Measurements from ENCODE around the gene CDK19. TPM values are rescaled to one million over a fixed set of nuclear protein-coding genes. Genes with fewer than 3 reads are reported as not detected.

Gene CDK19
- total RNA-seq, 2 experiments from 2014 or later = 25.3 to 30.0 TPM

DNA sequence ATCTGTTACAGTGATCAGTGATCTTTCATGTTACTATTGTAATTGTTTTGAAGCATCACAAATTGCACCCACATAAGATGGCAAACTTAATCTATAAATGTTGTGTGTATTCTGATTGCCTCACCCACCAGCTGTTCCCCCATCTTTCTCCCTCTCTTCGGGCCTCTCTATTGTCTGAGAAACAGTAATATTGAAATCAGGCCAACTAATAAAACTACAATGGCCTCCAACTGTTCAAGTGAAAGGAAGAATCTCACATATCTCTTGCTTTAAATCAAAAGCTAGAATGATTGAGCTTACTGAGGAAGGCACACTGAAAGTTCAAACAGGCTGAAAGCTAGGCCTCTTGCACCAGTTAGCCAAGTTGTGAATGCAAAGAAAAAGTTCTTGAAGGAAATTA, 141.2 kb downstream of the CDK19 start:
- no peaks in the 10 kb centered on the region for H3K9me3 Mint-ChIP-seq
- H3K36me3 Mint-ChIP-seq = peaks cover 8% of the 10 kb centered on the region
- no peak for DNase-seq
- no peak overlapping the region for H3K27ac Mint-ChIP-seq
- H3K4me3 Mint-ChIP-seq = no peak overlapping the region
- POLR2A ChIA-PET = no interaction called here
- no peak for ATAC-seq (ENCODE audit: low read depth)
- no peaks in the 10 kb centered on the region for H3K4me1 Mint-ChIP-seq
- no peaks in the 10 kb centered on the region for H3K27me3 Mint-ChIP-seq

DNA sequence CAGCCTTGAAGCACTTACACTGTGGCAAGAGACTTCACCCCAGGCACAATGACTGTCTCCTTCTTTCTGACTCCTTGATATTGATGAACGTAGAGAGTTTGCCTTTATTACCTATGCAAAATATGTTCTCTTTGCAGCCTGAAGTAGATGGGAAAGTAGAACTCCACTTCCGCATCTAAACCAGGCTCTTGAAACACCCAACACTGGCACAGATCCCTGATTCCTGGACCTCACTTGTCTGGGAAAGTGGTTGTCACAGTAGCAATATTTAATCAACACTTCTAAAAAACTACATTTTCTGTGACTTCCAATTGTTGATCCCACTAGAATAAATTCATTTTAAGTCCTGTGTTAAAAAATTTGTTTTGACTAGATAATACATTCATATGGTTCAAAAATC, 143.1 kb downstream of the CDK19 start:
- Mint-ChIP-seq H3K4me3 (no peak overlapping the region), H3K9me3 (no peaks in the 10 kb centered on the region), H3K4me1 (no peaks in the 10 kb centered on the region), H3K36me3 (peaks cover 8% of the 10 kb centered on the region), H3K27ac (no peak overlapping the region), H3K27me3 (no peaks in the 10 kb centered on the region)
- ATAC-seq (ENCODE audit: low read depth) (no peak), DNase-seq (no peak)
- POLR2A ChIA-PET = no interaction called here

DNA sequence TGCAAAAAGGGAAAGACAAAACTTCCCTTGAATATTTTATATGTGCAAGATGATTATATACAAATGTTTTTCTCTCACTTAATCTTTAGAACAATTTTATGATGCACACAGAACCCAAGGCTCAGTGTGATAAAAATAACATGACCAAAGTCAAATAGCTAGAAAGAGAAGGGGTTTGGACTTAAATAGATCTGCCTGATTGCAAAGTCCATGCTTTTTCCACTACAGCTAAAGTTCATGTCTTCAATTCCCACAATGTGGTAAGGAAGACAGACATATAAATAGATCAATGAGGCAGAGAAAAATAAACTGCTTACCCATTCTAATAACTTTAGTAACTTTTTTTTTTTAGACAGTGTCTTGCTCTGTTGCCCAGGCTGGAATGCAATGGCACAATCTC, 143.8 kb downstream of the CDK19 start:
- no peak for DNase-seq
- H3K4me3 Mint-ChIP-seq = no peak overlapping the region
- H3K27ac Mint-ChIP-seq = no peak overlapping the region
- POLR2A ChIA-PET = no interaction called here
- no peaks in the 10 kb centered on the region for H3K9me3 Mint-ChIP-seq
- no peaks in the 10 kb centered on the region for H3K27me3 Mint-ChIP-seq
- no peaks in the 10 kb centered on the region for H3K4me1 Mint-ChIP-seq
- ATAC-seq (ENCODE audit: low read depth) = no peak
- peaks cover 9% of the 10 kb centered on the region for H3K36me3 Mint-ChIP-seq

DNA sequence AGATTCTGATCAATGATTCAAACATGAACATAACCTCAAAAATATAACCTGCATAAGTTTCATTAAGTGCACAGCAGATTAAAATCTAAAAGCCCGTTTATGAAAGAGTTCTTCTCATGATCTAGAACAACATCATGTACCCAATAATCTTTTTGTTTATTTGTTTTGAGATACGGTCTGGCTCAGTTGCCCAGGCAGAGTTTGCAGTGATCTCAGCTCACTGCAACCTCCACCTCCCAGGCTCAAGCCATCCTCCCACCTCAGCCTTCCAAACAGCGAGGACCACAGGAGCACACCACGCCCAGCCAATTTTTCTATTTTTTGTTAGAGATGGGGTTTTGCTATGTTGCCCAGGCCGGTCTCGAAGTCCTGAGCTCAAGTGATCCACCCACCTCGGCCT, 149.7 kb downstream of the CDK19 start:
- no peak for ATAC-seq (ENCODE audit: low read depth)
- H3K4me1 Mint-ChIP-seq = no peaks in the 10 kb centered on the region
- no peak overlapping the region for H3K27ac Mint-ChIP-seq
- no peaks in the 10 kb centered on the region for H3K27me3 Mint-ChIP-seq
- no peak for DNase-seq
- H3K9me3 Mint-ChIP-seq = no peaks in the 10 kb centered on the region
- no peak overlapping the region for H3K4me3 Mint-ChIP-seq
- peaks cover 19% of the 10 kb centered on the region for H3K36me3 Mint-ChIP-seq
- POLR2A ChIA-PET = interaction anchor here (1.4 kb wide), 1 partner anchor 10 kb away, joined by 3 read pairs; no protein-coding TSS in a partner anchor

DNA sequence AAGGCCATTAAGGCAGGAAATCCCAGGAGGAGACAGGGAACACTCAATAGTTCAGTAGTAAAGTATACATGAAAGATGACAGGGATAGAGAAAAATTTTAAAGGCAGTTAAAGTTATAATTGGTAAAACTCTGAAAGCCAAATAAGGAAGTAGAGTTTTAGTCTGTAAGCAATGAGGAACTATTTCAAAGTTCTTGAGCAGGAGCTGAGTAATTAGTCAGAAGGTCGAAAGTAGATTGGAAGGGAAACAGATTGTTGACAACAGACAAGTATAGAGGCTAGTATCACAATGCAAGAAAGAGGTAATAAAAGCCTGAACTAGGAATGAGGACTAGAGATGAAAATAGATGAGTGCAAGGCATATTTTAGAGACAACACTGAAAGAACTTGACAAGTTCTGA, 150.3 kb downstream of the CDK19 start:
- no peaks in the 10 kb centered on the region for H3K4me1 Mint-ChIP-seq
- no peaks in the 10 kb centered on the region for H3K9me3 Mint-ChIP-seq
- H3K27ac Mint-ChIP-seq = no peak overlapping the region

DNA sequence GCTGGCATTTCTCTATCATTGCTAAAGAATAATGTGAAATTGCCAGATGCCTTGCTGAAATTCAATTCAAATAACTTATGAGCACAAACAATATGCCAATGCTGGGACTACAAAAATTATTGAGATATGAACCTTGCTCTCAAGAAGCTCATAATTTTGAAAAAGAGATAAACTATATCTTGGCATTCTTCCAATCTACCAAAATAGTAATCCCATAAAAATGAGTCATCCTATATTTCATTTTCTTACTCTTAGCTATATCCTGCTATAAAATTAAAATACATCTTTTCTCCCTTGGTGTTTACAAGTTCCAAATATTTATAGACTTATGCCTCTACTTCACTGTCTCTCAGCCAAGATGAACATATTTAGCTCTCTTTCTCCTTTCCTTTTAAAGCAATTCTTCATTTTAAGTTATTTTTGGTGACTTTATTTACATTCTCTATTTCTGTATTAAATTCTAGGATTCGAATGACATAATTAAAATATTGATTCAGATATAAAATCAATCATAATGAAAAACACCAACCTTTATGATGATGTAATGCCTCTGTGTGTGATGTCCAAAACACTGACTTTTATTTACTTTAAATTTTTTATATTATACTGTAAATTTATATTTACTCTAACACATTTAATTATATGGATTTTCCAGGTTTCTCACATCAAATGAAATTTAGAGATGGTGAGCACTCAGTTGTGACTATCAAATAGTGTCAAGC, 152.6 kb downstream of the CDK19 start:
- POLR2A ChIA-PET = no interaction called here
- Mint-ChIP-seq H3K9me3 (no peaks in the 10 kb centered on the region), H3K36me3 (peaks cover 26% of the 10 kb centered on the region), H3K4me1 (no peaks in the 10 kb centered on the region), H3K27ac (no peak overlapping the region), H3K4me3 (no peak overlapping the region), H3K27me3 (no peaks in the 10 kb centered on the region)
- ATAC-seq (ENCODE audit: low read depth) = no peak
- no peak for DNase-seq

More for the DNA sequence above, 150.3 kb downstream of the CDK19 start:
- DNase-seq (no peak), ATAC-seq (ENCODE audit: low read depth) (no peak)
- no peaks in the 10 kb centered on the region for H3K27me3 Mint-ChIP-seq
- H3K4me3 Mint-ChIP-seq = no peak overlapping the region
- H3K36me3 Mint-ChIP-seq = peaks cover 21% of the 10 kb centered on the region
- POLR2A ChIA-PET = interaction anchor here (1.4 kb wide), 1 partner anchor 10 kb away, joined by 3 read pairs; no protein-coding TSS in a partner anchor

DNA sequence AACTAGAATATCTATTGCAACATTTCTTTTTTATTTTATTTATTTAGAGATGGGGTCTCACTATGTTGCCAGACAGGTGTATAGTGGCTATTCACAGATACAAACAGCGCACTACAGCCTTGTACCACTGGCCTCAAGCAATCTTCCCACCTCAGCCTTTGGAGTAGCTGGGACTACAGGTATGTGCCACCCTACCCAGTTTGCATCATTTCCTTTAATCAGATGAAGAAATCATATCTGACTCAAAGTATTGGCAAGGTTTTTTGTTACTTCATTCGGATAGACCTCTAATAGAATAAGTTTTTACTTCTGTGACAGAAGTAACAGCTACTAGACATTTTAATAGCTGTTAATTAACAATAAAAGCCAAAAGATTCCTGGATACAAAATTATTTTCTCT, 153.9 kb downstream of the CDK19 start:
- POLR2A ChIA-PET = no interaction called here
- peaks cover 24% of the 10 kb centered on the region for H3K36me3 Mint-ChIP-seq
- no peaks in the 10 kb centered on the region for H3K9me3 Mint-ChIP-seq
- H3K4me3 Mint-ChIP-seq = no peak overlapping the region
- no peaks in the 10 kb centered on the region for H3K4me1 Mint-ChIP-seq
- DNase-seq = no peak
- H3K27me3 Mint-ChIP-seq = no peaks in the 10 kb centered on the region
- no peak for ATAC-seq (ENCODE audit: low read depth)
- no peak overlapping the region for H3K27ac Mint-ChIP-seq

DNA sequence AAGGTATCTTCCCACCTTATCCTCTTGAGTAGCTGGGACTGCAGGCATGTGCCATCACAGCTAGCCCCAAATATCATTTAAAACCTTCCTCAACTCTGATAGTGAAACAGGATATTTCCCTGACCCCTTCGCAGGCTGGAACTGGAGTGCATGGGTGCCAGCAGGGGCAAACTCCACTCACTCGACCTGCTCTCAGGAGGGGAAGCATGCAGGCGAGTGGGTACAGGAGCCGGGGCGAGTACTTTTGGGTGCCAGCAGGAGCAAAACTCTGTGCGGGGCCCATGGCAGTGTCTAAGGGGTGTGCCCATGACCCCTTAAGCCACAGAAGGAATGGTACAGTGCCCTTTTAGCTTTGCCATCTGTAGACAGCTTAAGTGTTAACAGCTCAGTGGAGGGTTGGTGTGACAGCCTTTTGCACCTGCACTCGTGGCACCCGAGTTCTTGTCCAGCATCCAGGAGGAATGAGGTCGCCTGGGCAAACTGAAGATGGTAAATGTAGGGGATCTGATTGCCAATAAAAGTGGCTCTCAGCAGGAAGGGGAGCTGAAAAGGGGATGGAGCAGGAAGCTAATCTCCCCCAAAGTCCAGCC, 155.1 kb downstream of the CDK19 start:
- DNase-seq (no peak), ATAC-seq (ENCODE audit: low read depth) (no peak)
- Mint-ChIP-seq H3K27me3 (no peaks in the 10 kb centered on the region), H3K9me3 (no peaks in the 10 kb centered on the region), H3K4me3 (no peak overlapping the region), H3K27ac (no peak overlapping the region), H3K4me1 (no peaks in the 10 kb centered on the region), H3K36me3 (peaks cover 30% of the 10 kb centered on the region)
- POLR2A ChIA-PET = no interaction called here

DNA sequence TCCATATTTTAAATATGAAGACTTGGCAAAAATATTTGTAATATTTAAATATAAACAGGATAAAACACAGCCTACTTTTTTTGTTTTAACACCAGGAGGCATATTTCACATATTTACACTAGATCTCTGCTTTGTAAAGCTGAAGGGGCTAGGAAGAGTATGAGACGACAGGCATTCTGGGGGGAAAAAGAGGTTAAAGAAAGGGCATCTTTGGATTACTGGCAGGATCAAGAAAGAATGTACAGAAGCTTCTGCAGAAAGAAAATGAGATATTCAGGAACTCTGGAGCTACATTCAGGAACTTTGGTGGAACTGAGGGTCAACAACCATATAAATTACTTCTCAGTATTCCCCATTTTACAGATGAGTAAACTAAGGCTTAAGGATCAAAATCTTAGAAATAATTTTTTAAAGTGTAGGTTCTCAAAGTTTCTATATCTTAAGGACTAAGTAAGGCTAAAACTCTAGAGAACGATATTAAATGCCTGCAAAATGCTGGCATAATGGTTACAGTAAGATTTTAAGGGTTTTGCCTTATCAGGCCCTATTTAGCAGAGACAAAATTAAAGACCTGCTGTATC, 156.5 kb downstream of the CDK19 start:
- ATAC-seq (ENCODE audit: low read depth) = no peak
- no peaks in the 10 kb centered on the region for H3K4me1 Mint-ChIP-seq
- POLR2A ChIA-PET = no interaction called here

DNA sequence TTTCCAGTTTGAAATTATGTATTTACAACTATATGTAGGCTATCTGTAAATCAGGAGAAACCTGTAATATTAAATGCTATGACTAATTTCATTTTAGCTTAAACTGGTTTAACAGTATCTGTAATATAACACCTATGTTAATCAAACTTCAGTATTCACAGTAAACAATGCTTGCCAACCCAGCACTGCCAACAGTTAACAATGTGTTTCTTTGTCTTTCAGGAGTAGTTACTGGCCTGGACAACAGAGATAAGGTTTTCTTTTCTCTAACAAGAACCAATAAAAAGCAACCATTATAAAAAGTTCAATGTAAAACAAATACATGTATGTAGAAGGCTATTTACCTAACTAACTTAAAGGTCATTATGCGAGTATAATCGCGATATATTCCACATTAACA, 158.8 kb downstream of the CDK19 start:
- POLR2A ChIA-PET = no interaction called here
- no peak overlapping the region for H3K27ac Mint-ChIP-seq
- ATAC-seq (ENCODE audit: low read depth) = no peak
- H3K36me3 Mint-ChIP-seq = peaks cover 18% of the 10 kb centered on the region
- no peak overlapping the region for H3K4me3 Mint-ChIP-seq
- H3K27me3 Mint-ChIP-seq = no peaks in the 10 kb centered on the region
- H3K9me3 Mint-ChIP-seq = no peaks in the 10 kb centered on the region
- no peaks in the 10 kb centered on the region for H3K4me1 Mint-ChIP-seq
- no peak for DNase-seq

More for the DNA sequence above, 156.5 kb downstream of the CDK19 start:
- no peak overlapping the region for H3K4me3 Mint-ChIP-seq
- no peaks in the 10 kb centered on the region for H3K9me3 Mint-ChIP-seq
- DNase-seq = no peak
- peaks cover 21% of the 10 kb centered on the region for H3K36me3 Mint-ChIP-seq
- no peaks in the 10 kb centered on the region for H3K27me3 Mint-ChIP-seq
- H3K27ac Mint-ChIP-seq = no peak overlapping the region

DNA sequence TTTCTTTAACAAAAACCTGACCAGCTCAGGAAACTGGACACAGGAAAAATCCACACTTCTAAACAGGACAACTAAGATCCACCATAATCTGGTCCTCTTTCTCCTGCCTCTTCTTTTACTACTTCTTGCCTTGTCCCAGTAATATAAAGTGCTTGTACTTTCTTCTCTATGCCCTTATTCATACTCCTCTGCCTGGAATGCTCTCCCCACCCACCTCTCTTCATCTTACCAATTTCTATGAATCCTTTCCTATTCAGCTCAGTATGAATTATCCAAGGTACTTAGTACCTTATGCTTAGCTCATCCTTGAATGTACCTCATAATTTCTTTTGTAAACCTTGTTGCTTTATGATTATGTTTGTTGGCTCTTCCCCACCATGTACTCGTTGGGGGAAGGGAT, 159.4 kb downstream of the CDK19 start:
- DNase-seq (no peak), ATAC-seq (ENCODE audit: low read depth) (no peak)
- POLR2A ChIA-PET = interaction anchor here (1.6 kb wide), 1 partner anchor 9 kb away, joined by 3 read pairs; no protein-coding TSS in a partner anchor
- H3K4me1 Mint-ChIP-seq = no peaks in the 10 kb centered on the region
- no peak overlapping the region for H3K27ac Mint-ChIP-seq
- H3K27me3 Mint-ChIP-seq = no peaks in the 10 kb centered on the region
- no peak overlapping the region for H3K4me3 Mint-ChIP-seq
- H3K36me3 Mint-ChIP-seq = peaks cover 17% of the 10 kb centered on the region
- no peaks in the 10 kb centered on the region for H3K9me3 Mint-ChIP-seq

DNA sequence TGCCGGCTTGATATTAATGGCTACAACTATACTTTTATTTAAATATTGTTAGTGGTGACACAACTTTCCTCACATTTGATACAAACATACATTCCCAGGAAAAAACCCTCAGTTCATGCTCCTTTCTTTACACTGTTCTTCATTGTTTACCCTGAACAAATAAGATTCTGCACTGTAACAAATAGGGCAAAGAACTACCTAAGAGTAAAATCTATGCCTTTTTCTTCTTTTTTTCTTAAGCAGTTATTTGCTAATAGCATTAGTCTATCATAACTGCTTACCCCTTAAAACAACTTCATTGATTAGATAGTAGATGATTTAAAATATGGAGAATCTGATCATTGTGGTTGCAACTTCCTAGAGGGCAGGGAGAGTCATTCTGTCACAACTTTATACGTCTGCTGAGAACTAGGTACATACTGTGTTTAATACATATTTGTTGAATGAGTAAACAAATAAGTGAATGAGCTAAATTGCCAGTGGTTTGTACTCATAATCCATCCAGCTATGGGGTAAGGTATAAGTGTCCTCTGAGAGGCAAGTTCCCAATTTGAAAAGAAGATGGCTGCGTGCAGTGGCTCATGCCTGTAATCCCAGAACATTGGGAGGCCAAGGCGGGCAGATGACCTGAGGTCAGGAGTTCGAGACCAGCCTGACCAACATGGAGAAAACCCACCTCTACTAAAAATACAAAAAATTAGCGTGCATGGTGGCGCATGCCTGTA, 161.0 kb downstream of the CDK19 start:
- no peak overlapping the region for H3K27ac Mint-ChIP-seq
- DNase-seq = no peak
- H3K27me3 Mint-ChIP-seq = no peaks in the 10 kb centered on the region
- no peak for ATAC-seq (ENCODE audit: low read depth)
- peaks cover 9% of the 10 kb centered on the region for H3K36me3 Mint-ChIP-seq
- H3K4me1 Mint-ChIP-seq = no peaks in the 10 kb centered on the region
- no peaks in the 10 kb centered on the region for H3K9me3 Mint-ChIP-seq
- POLR2A ChIA-PET = interaction anchor here (1.6 kb wide), 1 partner anchor 11 kb away, joined by 3 read pairs; no protein-coding TSS in a partner anchor
- H3K4me3 Mint-ChIP-seq = no peak overlapping the region

DNA sequence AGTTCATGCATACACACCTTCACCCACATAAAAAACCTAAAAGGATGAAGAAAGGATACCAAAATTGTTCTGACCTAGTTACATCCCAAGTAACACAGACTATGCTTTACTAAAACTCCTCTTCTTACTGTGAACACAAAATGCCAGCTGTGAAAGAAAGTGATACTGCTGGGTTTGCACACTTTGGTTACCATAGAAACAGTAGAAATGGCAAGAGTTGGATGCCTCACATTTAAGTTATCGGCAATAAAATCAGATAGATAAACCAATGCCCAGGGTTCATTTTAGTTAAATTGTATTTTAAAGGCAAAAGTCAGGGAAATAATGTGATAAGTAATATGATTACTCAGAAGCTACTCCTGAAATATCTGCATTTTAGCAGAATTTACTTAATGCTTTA, 161.9 kb downstream of the CDK19 start:
- Mint-ChIP-seq H3K4me3 (no peak overlapping the region), H3K27ac (no peak overlapping the region), H3K4me1 (no peaks in the 10 kb centered on the region), H3K27me3 (no peaks in the 10 kb centered on the region), H3K36me3 (peaks cover 12% of the 10 kb centered on the region), H3K9me3 (no peaks in the 10 kb centered on the region)
- DNase-seq = no peak
- no peak for ATAC-seq (ENCODE audit: low read depth)
- POLR2A ChIA-PET = no interaction called here

Measured in activated naive CD8-positive, alpha-beta T cell treated with anti-CD3 and anti-CD28 coated beads, Interleukin-2, amount 10 ng/mL, durations not matched to agents 7 days and 5 days (primary cell).